ENCODE data around the gene SNHG17.
"Not testable (repeated sequence)": the region's sequence is repeated elsewhere in the genome, so short reads cannot be mapped to it uniquely, and the experiment has no call there.

GRCh38 chr20:38460631-38461030, 25.5 kb upstream of the SNHG17 start:
- TF ChIP-seq EP300, CTCF, POLR2A (IDR thresholded peaks at IDR 0.05): not testable (repeated sequence)
